Bronchial epithelial cell (primary cell): ENCODE data around the gene HCN4. TPM values are rescaled to one million over a fixed set of nuclear protein-coding genes. Genes with fewer than 3 reads are reported as not detected.

Experiments used
- DNase-seq: peaks from one replicate; pipeline ENCODE4 v3.0.0-alpha.2; 2010; ENCODE audit warnings: low read depth
- FAIRE-seq: peaks from 2 replicates; lab custom pipeline; 2011; peaks lifted over from hg19 to GRCh38; lab: Jason Lieb, UNC
- H3K27me3 ChIP-seq: 2 replicates; pipeline ENCODE4 v1.5.1; 2011; ENCODE audit warnings: low read length; ENCODE audit not compliant: control insufficient read depth, insufficient read depth
- H3K36me3 ChIP-seq: 2 replicates; pipeline ENCODE4 v1.5.1; 2011; ENCODE audit warnings: low read length; ENCODE audit not compliant: control insufficient read depth, insufficient read depth
- H3K4me3 ChIP-seq: 2 replicates; pipeline ENCODE4 v1.5.1; 2011; ENCODE audit warnings: mild to moderate bottlenecking, low read depth, low read length, control low read depth
- total RNA-seq: library from RNA; depleted of rRNA; stranded (reverse); fragments of >200 nt; gene quantifications from 2 replicates; pipeline ENCODE4 v1.2.1, GENCODE V29; 2014
- TF ChIP-seq, protein P1 (sequence below): IDR thresholded peaks from 2 replicates; pipeline ENCODE4 v1.5.1; 2011; ENCODE audit warnings: mild to moderate bottlenecking, moderate library complexity, low read length, control low read depth, inconsistent platforms; ENCODE audit not compliant: insufficient read depth, severe bottlenecking

The HCN4 gene
- total RNA-seq, 1 donor from 2014 or later, result not detected

DNA sequence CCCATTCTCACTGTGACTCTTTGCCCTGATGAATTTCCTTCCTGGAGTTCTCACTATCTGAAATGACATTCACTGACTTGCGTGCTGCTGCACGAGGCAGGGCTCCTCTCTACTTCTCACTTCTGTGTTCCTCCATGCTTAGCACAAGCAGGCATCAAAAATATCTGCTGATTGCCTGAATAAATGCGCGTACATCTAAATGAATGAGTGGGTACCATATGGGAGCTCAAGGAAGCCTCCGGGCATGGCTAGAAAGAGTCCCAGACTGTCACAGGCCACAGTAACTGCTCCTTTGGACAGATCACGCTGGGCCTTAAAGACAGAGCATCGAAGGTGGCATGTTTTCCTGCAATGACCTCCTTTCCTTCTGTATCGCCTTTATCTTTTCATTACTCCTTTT is 31.6 kb downstream of the HCN4 start:
- no peak overlapping the region for H3K4me3 ChIP-seq
- H3K36me3 ChIP-seq, result no peaks in the 10 kb centered on the region
- peaks cover 5% of the 10 kb centered on the region for H3K27me3 ChIP-seq
- TF ChIP-seq, protein P1, sequence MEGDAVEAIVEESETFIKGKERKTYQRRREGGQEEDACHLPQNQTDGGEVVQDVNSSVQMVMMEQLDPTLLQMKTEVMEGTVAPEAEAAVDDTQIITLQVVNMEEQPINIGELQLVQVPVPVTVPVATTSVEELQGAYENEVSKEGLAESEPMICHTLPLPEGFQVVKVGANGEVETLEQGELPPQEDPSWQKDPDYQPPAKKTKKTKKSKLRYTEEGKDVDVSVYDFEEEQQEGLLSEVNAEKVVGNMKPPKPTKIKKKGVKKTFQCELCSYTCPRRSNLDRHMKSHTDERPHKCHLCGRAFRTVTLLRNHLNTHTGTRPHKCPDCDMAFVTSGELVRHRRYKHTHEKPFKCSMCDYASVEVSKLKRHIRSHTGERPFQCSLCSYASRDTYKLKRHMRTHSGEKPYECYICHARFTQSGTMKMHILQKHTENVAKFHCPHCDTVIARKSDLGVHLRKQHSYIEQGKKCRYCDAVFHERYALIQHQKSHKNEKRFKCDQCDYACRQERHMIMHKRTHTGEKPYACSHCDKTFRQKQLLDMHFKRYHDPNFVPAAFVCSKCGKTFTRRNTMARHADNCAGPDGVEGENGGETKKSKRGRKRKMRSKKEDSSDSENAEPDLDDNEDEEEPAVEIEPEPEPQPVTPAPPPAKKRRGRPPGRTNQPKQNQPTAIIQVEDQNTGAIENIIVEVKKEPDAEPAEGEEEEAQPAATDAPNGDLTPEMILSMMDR, result no peak
- FAIRE-seq, result peak; percentile 93
- DNase-seq, result no peak

GRCh38 chr15:73336756-73337155 is 32.0 kb downstream of the HCN4 start:
- peaks cover 5% of the 10 kb centered on the region for H3K27me3 ChIP-seq
- FAIRE-seq (no peak), DNase-seq (no peak)
- no peaks in the 10 kb centered on the region for H3K36me3 ChIP-seq
- H3K4me3 ChIP-seq, result no peak overlapping the region
- TF ChIP-seq, protein P1, result no peak

DNA sequence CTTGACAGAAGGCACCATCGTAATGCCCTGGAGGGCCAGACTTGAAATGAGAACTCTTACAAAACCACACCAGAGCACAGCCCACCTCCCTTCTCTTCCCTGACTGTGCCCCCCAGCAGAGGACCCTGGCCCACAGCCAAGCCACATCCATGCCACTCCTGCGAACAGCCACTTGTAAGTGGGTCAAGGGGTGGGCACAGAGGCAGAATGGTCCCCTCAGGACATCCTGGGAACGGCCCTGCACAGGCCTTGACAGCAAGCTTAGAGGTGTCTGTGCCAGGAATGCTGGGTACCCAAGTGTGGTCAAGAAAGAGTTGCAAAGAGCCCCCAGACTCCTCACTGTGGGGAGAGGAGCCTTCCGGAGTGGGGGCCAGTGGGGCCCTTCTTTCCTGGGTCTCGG is 33.3 kb downstream of the HCN4 start:
- peaks cover 5% of the 10 kb centered on the region for H3K27me3 ChIP-seq
- TF ChIP-seq, protein P1, result no peak
- no peak overlapping the region for H3K4me3 ChIP-seq
- FAIRE-seq (no peak), DNase-seq (no peak)
- H3K36me3 ChIP-seq, result no peaks in the 10 kb centered on the region

DNA sequence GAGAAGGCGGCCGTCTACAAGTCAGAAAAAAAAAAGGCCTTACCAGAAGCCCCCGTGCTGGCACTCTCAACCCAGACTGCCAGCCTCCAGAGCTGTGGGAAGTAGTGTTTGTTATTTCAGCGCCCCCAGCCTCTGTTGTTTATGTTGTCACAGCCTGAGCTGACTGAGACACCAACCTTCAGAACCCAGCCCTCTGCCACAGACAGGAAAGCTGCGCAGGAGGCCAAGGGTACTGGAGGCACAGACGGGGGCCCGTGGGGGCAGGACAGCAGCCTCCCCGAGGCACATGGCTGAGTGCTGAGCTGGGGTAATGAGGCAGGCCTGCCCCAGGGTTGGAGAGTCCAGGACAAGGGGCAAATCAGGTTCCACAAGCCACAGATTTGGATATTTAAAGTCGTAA is 33.7 kb downstream of the HCN4 start:
- no peaks in the 10 kb centered on the region for H3K36me3 ChIP-seq
- peaks cover 5% of the 10 kb centered on the region for H3K27me3 ChIP-seq
- no peak for DNase-seq
- no peak for FAIRE-seq
- H3K4me3 ChIP-seq, result no peak overlapping the region
- TF ChIP-seq, protein P1, result no peak

DNA sequence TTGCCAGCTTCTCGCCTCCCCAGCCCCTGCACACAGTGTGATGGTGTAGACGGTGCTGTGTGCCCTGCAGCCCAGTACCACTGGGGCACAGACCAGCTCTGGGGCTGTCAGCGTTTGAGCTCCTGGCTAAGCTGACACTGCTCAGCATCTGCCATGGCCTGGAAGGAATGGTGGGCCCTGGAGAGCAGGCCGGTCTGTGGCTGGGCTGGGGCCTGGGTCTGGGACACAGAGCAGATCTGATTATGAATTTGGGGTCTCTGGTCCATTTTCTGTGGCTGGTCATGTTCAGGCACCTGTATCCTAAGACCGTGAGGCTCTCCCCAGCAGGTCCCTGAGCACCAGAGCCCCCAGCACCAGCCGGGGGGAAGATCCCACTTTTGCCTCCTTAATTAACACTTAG is 34.7 kb downstream of the HCN4 start:
- H3K27me3 ChIP-seq, result peaks cover 5% of the 10 kb centered on the region
- FAIRE-seq (no peak), DNase-seq (no peak)
- TF ChIP-seq, protein P1, result no peak
- no peak overlapping the region for H3K4me3 ChIP-seq
- H3K36me3 ChIP-seq, result no peaks in the 10 kb centered on the region

DNA sequence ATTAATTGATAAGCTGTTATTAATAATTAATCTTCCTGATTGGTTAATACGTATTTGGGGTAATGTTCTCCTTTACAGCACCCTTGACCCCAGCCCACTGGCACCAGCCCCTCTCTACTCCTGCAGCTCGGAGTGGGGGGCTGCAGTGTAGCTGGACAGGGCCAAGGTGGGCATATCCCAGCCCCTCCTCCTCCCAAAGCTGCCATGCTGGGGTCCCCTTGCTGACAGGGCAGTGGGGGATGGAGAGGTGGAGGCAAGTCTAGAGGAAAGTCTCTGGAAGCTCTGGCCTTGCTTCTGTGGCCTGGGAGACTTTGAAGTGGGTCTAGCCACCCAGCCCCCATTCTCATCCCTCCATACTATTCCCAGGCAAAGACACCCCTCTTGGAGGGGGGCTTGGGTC is 35.8 kb downstream of the HCN4 start:
- TF ChIP-seq, protein P1, result no peak
- DNase-seq (no peak), FAIRE-seq (no peak)
- Histone ChIP-seq H3K4me3 (no peak overlapping the region), H3K27me3 (peaks cover 3% of the 10 kb centered on the region), H3K36me3 (no peaks in the 10 kb centered on the region)
